Activated CD4-positive, alpha-beta T cell treated with anti-CD3 and anti-CD28 coated beads, Interleukin-2, amount 10 ng/mL, durations not matched to agents 7 days and 5 days (primary cell): ENCODE measurements around the gene TMEM131L. TPM values are rescaled to one million over a fixed set of nuclear protein-coding genes. Genes with fewer than 3 reads are reported as not detected.
"Not testable (repeated sequence)": the region's sequence is repeated elsewhere in the genome, so short reads cannot be mapped to it uniquely, and the experiment has no call there.

Experiments used
- CTCF ChIA-PET: fragments of 350-600 bp; sonication (Branson Sonifier 250); formaldehyde crosslinking; loops from one replicate; lab custom pipeline; 2021; ENCODE audit warnings: antibody characterized with exemption; lab: Charles Lee
- POLR2A ChIA-PET: fragments of 350-600 bp; sonication (Branson Sonifier 250); formaldehyde crosslinking; loops from one replicate; lab custom pipeline; 2021; ENCODE audit warnings: antibody characterized with exemption; lab: Charles Lee
- DNase-seq: peaks from one replicate; pipeline ENCODE4 v3.0.0-alpha.2; 2020
- H3K27ac Mint-ChIP-seq: one replicate; pipeline ENCODE4 v1.8.0; 2021; ENCODE audit warnings: mild to moderate bottlenecking, moderate library complexity, mixed read lengths
- H3K27me3 Mint-ChIP-seq: one replicate; pipeline ENCODE4 v1.8.0; 2021; ENCODE audit warnings: mixed read lengths
- H3K36me3 Mint-ChIP-seq: one replicate; pipeline ENCODE4 v1.8.0; 2021; ENCODE audit warnings: low read depth, mixed read lengths
- H3K4me1 Mint-ChIP-seq: one replicate; pipeline ENCODE4 v1.8.0; 2021; ENCODE audit warnings: mixed read lengths
- H3K4me3 Mint-ChIP-seq: one replicate; pipeline ENCODE4 v1.8.0; 2021; ENCODE audit warnings: mild to moderate bottlenecking, moderate library complexity, mixed read lengths
- H3K9me3 Mint-ChIP-seq: one replicate; pipeline ENCODE4 v1.8.0; 2021; ENCODE audit warnings: mixed read lengths
- total RNA-seq, 2 experiments: library from RNA; stranded (reverse); gene quantifications; one replicate each; pipeline ENCODE4 v1.2.3, GENCODE V29; 2021

TMEM131L gene
- total RNA-seq, 2 experiments from 2014 or later = 49.3 to 56.0 TPM

DNA sequence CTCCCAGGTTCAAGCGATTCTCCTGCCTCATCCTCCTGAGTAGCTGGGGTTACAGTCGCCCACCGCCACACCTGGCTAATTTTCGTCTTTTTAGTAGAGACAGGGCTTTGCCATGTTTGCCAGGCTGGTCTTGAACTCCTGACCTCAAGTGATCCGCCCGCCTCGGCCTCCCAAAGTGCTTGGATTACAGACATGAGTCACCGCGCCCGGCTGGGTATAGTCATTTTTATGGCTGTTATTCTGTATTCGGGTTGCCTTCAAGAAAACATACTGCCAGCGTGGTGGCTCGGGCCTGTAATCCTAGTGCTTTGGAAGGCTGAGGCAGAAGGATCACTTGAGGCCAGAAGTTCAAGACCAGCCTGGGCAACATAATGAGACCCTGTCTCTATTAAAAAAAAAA lies 15.0 kb upstream of the TMEM131L start:
- POLR2A ChIA-PET, DNase-seq, CTCF ChIA-PET, H3K9me3 Mint-ChIP-seq, H3K36me3 Mint-ChIP-seq, H3K27me3 Mint-ChIP-seq, H3K27ac Mint-ChIP-seq, H3K4me3 Mint-ChIP-seq: not testable (repeated sequence)
- peaks cover 36% of the 10 kb centered on the region for H3K4me1 Mint-ChIP-seq

GRCh38 chr4:153451911-153452657 lies 14.1 kb upstream of the TMEM131L start:
- CTCF ChIA-PET = no interaction called here
- Mint-ChIP-seq H3K27me3 (no peaks in the 10 kb centered on the region), H3K27ac (peak overlapping the region; percentile 47), H3K36me3 (peaks cover 1% of the 10 kb centered on the region), H3K9me3 (no peaks in the 10 kb centered on the region), H3K4me3 (no peak overlapping the region), H3K4me1 (peaks cover 36% of the 10 kb centered on the region)
- no peak for DNase-seq
- POLR2A ChIA-PET = no interaction called here

GRCh38 chr4:153452658-153453378 lies 13.3 kb upstream of the TMEM131L start:
- CTCF ChIA-PET = no interaction called here
- no peaks in the 10 kb centered on the region for H3K9me3 Mint-ChIP-seq
- H3K27me3 Mint-ChIP-seq = no peaks in the 10 kb centered on the region
- H3K4me3 Mint-ChIP-seq = no peak overlapping the region
- peak overlapping the region; percentile 3 for H3K27ac Mint-ChIP-seq
- POLR2A ChIA-PET = no interaction called here
- no peak for DNase-seq
- peaks cover 1% of the 10 kb centered on the region for H3K36me3 Mint-ChIP-seq
- H3K4me1 Mint-ChIP-seq = peaks cover 36% of the 10 kb centered on the region

GRCh38 chr4:153453402-153453801 lies 12.8 kb upstream of the TMEM131L start:
- peaks cover 34% of the 10 kb centered on the region for H3K4me1 Mint-ChIP-seq

GRCh38 chr4:153458969-153459368 lies 7.2 kb upstream of the TMEM131L start:
- CTCF ChIA-PET = interaction anchor here (1.1 kb wide), 1 partner anchor 12 kb away, joined by 3 read pairs; no protein-coding TSS in a partner anchor
- H3K4me3 Mint-ChIP-seq = no peak overlapping the region
- H3K9me3 Mint-ChIP-seq = no peaks in the 10 kb centered on the region
- peaks cover 6% of the 10 kb centered on the region for H3K4me1 Mint-ChIP-seq
- no peak for DNase-seq
- H3K27me3 Mint-ChIP-seq = no peaks in the 10 kb centered on the region
- no peak overlapping the region for H3K27ac Mint-ChIP-seq
- H3K36me3 Mint-ChIP-seq = peaks cover 1% of the 10 kb centered on the region
- POLR2A ChIA-PET = no interaction called here

More at GRCh38 chr4:153453402-153453801, 12.8 kb upstream of the TMEM131L start:
- H3K4me3 Mint-ChIP-seq = no peak overlapping the region
- ChIA-PET CTCF (interaction anchor here (0.8 kb wide), 1 partner anchor 13 kb away, joined by 3 read pairs; the partner anchor contains the start of gene TMEM131L), POLR2A (no interaction called here)
- H3K9me3 Mint-ChIP-seq = no peaks in the 10 kb centered on the region
- peaks cover 1% of the 10 kb centered on the region for H3K36me3 Mint-ChIP-seq
- no peak overlapping the region for H3K27ac Mint-ChIP-seq
- DNase-seq = no peak
- H3K27me3 Mint-ChIP-seq = no peaks in the 10 kb centered on the region

- H3K9me3 Mint-ChIP-seq, CTCF ChIA-PET, H3K4me3 Mint-ChIP-seq, H3K27me3 Mint-ChIP-seq, H3K36me3 Mint-ChIP-seq, H3K27ac Mint-ChIP-seq, POLR2A ChIA-PET, DNase-seq: not testable (repeated sequence)
- H3K4me1 Mint-ChIP-seq = peaks cover 20% of the 10 kb centered on the region
Observed at GRCh38 chr4:153461549-153461948, 4.6 kb upstream of the TMEM131L start.

GRCh38 chr4:153464068-153464467 lies 2.1 kb upstream of the TMEM131L start:
- POLR2A ChIA-PET = no interaction called here
- H3K4me1 Mint-ChIP-seq = peaks cover 25% of the 10 kb centered on the region
- no peak overlapping the region for H3K4me3 Mint-ChIP-seq
- CTCF ChIA-PET = interaction anchor here (0.5 kb wide), 1 partner anchor 60 kb away, joined by 3 read pairs; no protein-coding TSS in a partner anchor
- no peaks in the 10 kb centered on the region for H3K9me3 Mint-ChIP-seq
- no peak for DNase-seq
- H3K27me3 Mint-ChIP-seq = no peaks in the 10 kb centered on the region
- peaks cover 20% of the 10 kb centered on the region for H3K36me3 Mint-ChIP-seq
- H3K27ac Mint-ChIP-seq = no peak overlapping the region

- H3K27me3 Mint-ChIP-seq = no peaks in the 10 kb centered on the region
- H3K9me3 Mint-ChIP-seq = no peaks in the 10 kb centered on the region
- H3K4me1 Mint-ChIP-seq = peaks cover 35% of the 10 kb centered on the region
- peaks cover 29% of the 10 kb centered on the region for H3K36me3 Mint-ChIP-seq
- peak overlapping the region; percentile 95 for H3K27ac Mint-ChIP-seq
- peak overlapping the region; percentile 86 for H3K4me3 Mint-ChIP-seq
- DNase-seq = no peak
- CTCF ChIA-PET = interaction anchor here (0.7 to 1.6 kb wide), 9 partner anchors 10 to 69 kb away, joined by 3 to 5 read pairs (median 3); no protein-coding TSS in a partner anchor
- POLR2A ChIA-PET = interaction anchor here (1.2 kb wide), 1 partner anchor 41 kb away, joined by 3 read pairs; no protein-coding TSS in a partner anchor
Observed at GRCh38 chr4:153465140-153465539, 1.0 kb upstream of the TMEM131L start.

DNA sequence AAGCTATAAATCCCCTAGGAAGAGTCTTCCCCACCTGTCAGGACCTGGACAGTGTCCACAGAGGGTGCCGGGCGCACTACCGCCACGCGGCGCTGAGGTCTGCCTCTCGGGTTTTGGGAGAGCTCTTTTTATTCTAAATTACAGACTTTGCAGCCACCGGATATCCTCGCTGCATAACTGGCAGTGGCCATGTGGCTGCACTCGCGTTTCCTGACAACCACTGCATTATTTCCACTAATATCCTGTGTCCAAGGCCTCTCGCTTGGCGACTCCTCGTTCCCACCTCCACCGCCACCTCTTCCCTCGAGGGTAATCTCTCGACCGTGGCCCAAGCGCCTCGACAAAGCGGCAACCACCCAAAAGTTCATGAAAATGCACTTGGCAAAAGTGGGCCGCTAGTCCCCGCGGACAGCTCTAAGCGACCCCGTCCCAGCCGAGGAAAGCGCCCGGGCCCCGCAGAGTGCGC lies 512 bp upstream of the TMEM131L start:
- no peaks in the 10 kb centered on the region for H3K9me3 Mint-ChIP-seq
- peaks cover 39% of the 10 kb centered on the region for H3K4me1 Mint-ChIP-seq
- POLR2A ChIA-PET = interaction anchor here (1.1 to 1.2 kb wide), 3 partner anchors 40 to 108 kb away, joined by 3 read pairs; no protein-coding TSS in a partner anchor

GRCh38 chr4:153466949-153467896 lies 1.1 kb downstream of the TMEM131L start:
- H3K27me3 Mint-ChIP-seq = no peaks in the 10 kb centered on the region
- ChIA-PET POLR2A (interaction anchor here (0.6 to 1.2 kb wide), 4 partner anchors 18 to 107 kb away, joined by 3 to 7 read pairs (median 3); no protein-coding TSS in a partner anchor), CTCF (interaction anchor here (0.7 to 2.0 kb wide), 16 partner anchors 11 to 184 kb away, joined by 3 to 12 read pairs (median 3); no protein-coding TSS in a partner anchor)
- H3K4me1 Mint-ChIP-seq = peaks cover 52% of the 10 kb centered on the region
- peak; percentile 43 for DNase-seq
- peak overlapping the region; percentile 95 for H3K27ac Mint-ChIP-seq
- H3K36me3 Mint-ChIP-seq = peaks cover 48% of the 10 kb centered on the region
- H3K9me3 Mint-ChIP-seq = no peaks in the 10 kb centered on the region
- H3K4me3 Mint-ChIP-seq = peak overlapping the region; percentile 86

More for the DNA sequence above, 512 bp upstream of the TMEM131L start:
- no peaks in the 10 kb centered on the region for H3K27me3 Mint-ChIP-seq
- peak overlapping the region; percentile 86 for H3K4me3 Mint-ChIP-seq
- H3K36me3 Mint-ChIP-seq = peaks cover 34% of the 10 kb centered on the region
- DNase-seq = peak; percentile 53
- peak overlapping the region; percentile 95 for H3K27ac Mint-ChIP-seq
- CTCF ChIA-PET = interaction anchor here (0.7 to 1.7 kb wide), 14 partner anchors 10 to 222 kb away, joined by 3 to 5 read pairs (median 3); no protein-coding TSS in a partner anchor

GRCh38 chr4:153467897-153468262 lies 1.7 kb downstream of the TMEM131L start:
- Mint-ChIP-seq H3K27me3 (no peaks in the 10 kb centered on the region), H3K36me3 (peaks cover 52% of the 10 kb centered on the region), H3K27ac (peak overlapping the region; percentile 95), H3K9me3 (no peaks in the 10 kb centered on the region), H3K4me1 (peaks cover 59% of the 10 kb centered on the region), H3K4me3 (peak overlapping the region; percentile 86)
- ChIA-PET CTCF (interaction anchor here (0.8 to 2.0 kb wide), 11 partner anchors 10 to 106 kb away, joined by 3 to 12 read pairs (median 3); no protein-coding TSS in a partner anchor), POLR2A (interaction anchor here (0.7 kb wide), 2 partner anchors 38 to 69 kb away, joined by 3 to 4 read pairs; no protein-coding TSS in a partner anchor)
- peak; percentile 59 for DNase-seq
